ENCODE measurements around the gene RPL15. TPM values are rescaled to one million over a fixed set of nuclear protein-coding genes. Genes with fewer than 3 reads are reported as not detected.

The RPL15 gene
- total and polyA plus RNA-seq, 2 of the 8 experiments (the other 6 are each of a cell fraction or from before 2014, with no cell fraction given) = 2,819 to 6,473 TPM

- H2BK20ac ChIP-seq (ENCODE audit: low read length) = no peak overlapping the region
- H2AK5ac ChIP-seq (ENCODE audit: low read depth, low read length) = no peak overlapping the region
- POLR2A ChIA-PET (ENCODE audit: partially characterized antibody) = interaction anchor here (19.1 kb wide), 1 partner anchor 22 kb away, joined by 363 read pairs; the partner anchor contains the start of genes NKIRAS1 and RPL15
- no peak overlapping the region for H3K27ac ChIP-seq (ENCODE audit: low read depth, low read length)
- no peaks in the 10 kb centered on the region; a peak in 1 of 7 replicates for H3K27me3 ChIP-seq (replicated peaks in 1 of 4; ENCODE audit: control insufficient read depth in 3 of 4, extremely low read depth in 1 of 4, insufficient read depth in 3 of 4, low read length in 3 of 4)
- H3K9ac ChIP-seq (replicated peaks in 1 of 4; ENCODE audit: extremely low read depth in 1 of 4, low read depth in 3 of 4, low read length in 3 of 4) = no peak overlapping the region
- DNase-seq (ENCODE audit: low read depth in 1 of 2, low spot score in 2 of 2) (no peak), FAIRE-seq (no peak)
- TF ChIP-seq GABPA (IDR thresholded peaks at IDR 0.05; ENCODE audit: borderline replicate concordance, insufficient read depth, low read length) = no peak
- no peak overlapping the region for H3K56ac ChIP-seq (replicated peaks; ENCODE audit: insufficient read length, low read depth, low read length)
- CTCF ChIA-PET (ENCODE audit: partially characterized antibody) = interaction anchor here (1.0 to 1.6 kb wide), 2 partner anchors 19 to 55 kb away, joined by 3 to 5 read pairs; no protein-coding TSS in a partner anchor
- H3K18ac ChIP-seq (ENCODE audit: extremely low read depth, low read length) = no peak overlapping the region
- H2BK15ac ChIP-seq (ENCODE audit: low read length) = no peak overlapping the region
- no peak overlapping the region for H4K8ac ChIP-seq (ENCODE audit: extremely low read depth, insufficient read depth, low read length)
- no peak overlapping the region for H4K91ac ChIP-seq (replicated peaks; ENCODE audit: insufficient read length, low read length)
- H3K4me2 ChIP-seq (ENCODE audit: insufficient read depth in 1 of 2, low read depth in 2 of 2, low read length in 2 of 2) = no peak overlapping the region
- no peak overlapping the region for H2BK5ac ChIP-seq (ENCODE audit: low read depth, low read length)
- H3K36me3 ChIP-seq (ENCODE audit: control insufficient read depth in 2 of 4, insufficient read depth in 4 of 4, low read length in 3 of 4) = no peaks in the 10 kb centered on the region; a peak in 1 of 8 replicates
- H4K5ac ChIP-seq (ENCODE audit: insufficient read length, low read depth, low read length) = no peak overlapping the region
- peaks cover 5% of the 10 kb centered on the region for H3K23me2 ChIP-seq (ENCODE audit: low read depth, low read length)
- H2BK12ac ChIP-seq (ENCODE audit: low read depth, low read length) = no peak overlapping the region
- H2AFZ ChIP-seq (ENCODE audit: low read length) = no peak overlapping the region
- no peak overlapping the region for H3K23ac ChIP-seq (ENCODE audit: insufficient read length)
- peaks cover 0 to 10% of the 10 kb centered on the region in 2 experiments; a peak in 3 of 4 replicates for H3K79me2 ChIP-seq (ENCODE audit: control insufficient read depth in 1 of 2, insufficient read depth in 2 of 2, low read length in 2 of 2)
- WGBS, 2 experiments (ENCODE audit: extremely low coverage in 1 of 2, insufficient coverage in 1 of 2, insufficient read length in 1 of 2, insufficient replicate concordance in 2 of 2, low coverage in 1 of 2, low lambda C conversion rate in 2 of 2, missing lambda C conversion rate in 1 of 2) = 97% methylated on average over 11 of the region's 11 CpGs; no CpG with 5 or more reads in 1 of the 2 experiments
- no peaks in the 10 kb centered on the region for H3K79me1 ChIP-seq (ENCODE audit: low read depth, low read length)
- H2BK120ac ChIP-seq (replicated peaks; ENCODE audit: low read depth, low read length) = no peak overlapping the region
- no peaks in the 10 kb centered on the region for H3K9me3 ChIP-seq (ENCODE audit: insufficient read depth in 2 of 2, low read depth in 1 of 2, low read length in 1 of 2)
- no peak overlapping the region for H3K14ac ChIP-seq (ENCODE audit: insufficient read length)
- no peak overlapping the region for H3K4me3 ChIP-seq (ENCODE audit: extremely low read depth in 1 of 4, insufficient read depth in 2 of 4, low read depth in 3 of 4, low read length in 4 of 4)
- H3K4me1 ChIP-seq (replicated peaks in 1 of 4; ENCODE audit: control insufficient read depth in 3 of 4, insufficient read depth in 4 of 4, low read length in 3 of 4) = peaks cover 4 to 14% (median 9%) of the 10 kb centered on the region in 4 experiments; a peak in 6 of 7 replicates
- no peaks in the 10 kb centered on the region for H4K20me1 ChIP-seq (replicated peaks in 1 of 2; ENCODE audit: control insufficient read depth in 1 of 2, insufficient read depth in 2 of 2, low read length in 2 of 2)
- H3K4ac ChIP-seq (replicated peaks; ENCODE audit: insufficient read length, low read depth, low read length) = no peak overlapping the region
Observed at GRCh38 chr3:23942546-23942945, 25.6 kb downstream of the RPL15 start.

Measured in H1 (cell line).